NCI-H2227 treated with DMSO at 0.1 percent for 48 hours (cell line): Measurements from ENCODE around the gene GRM7.

Experiments used
- DNase-seq: peaks from one replicate; lab custom pipeline; 2025; lab: John Stamatoyannopoulos, UW

The GRM7 gene

GRCh38 chr3:7307410-7307809, 446.5 kb downstream of the GRM7 start:
- DNase-seq = no peak

- DNase-seq = no peak
These were observed 448.8 kb downstream of the GRM7 start for GRCh38 chr3:7309641-7310102.

GRCh38 chr3:7315037-7315436, 454.1 kb downstream of the GRM7 start:
- no peak for DNase-seq

- no peak for DNase-seq
These were observed 462.2 kb downstream of the GRM7 start for GRCh38 chr3:7322957-7323669.

GRCh38 chr3:7328339-7328738, 467.4 kb downstream of the GRM7 start:
- DNase-seq = no peak

- no peak for DNase-seq
These were observed 471.8 kb downstream of the GRM7 start for GRCh38 chr3:7332696-7333095.

- no peak for DNase-seq
These were observed 472.2 kb downstream of the GRM7 start for GRCh38 chr3:7333125-7333524.

- no peak for DNase-seq
These were observed 479.9 kb downstream of the GRM7 start for GRCh38 chr3:7340795-7341194.

- DNase-seq = no peak
These were observed 485.4 kb downstream of the GRM7 start for GRCh38 chr3:7346364-7346763.

GRCh38 chr3:7357101-7357500, 496.2 kb downstream of the GRM7 start:
- no peak for DNase-seq

- no peak for DNase-seq
These were observed 507.1 kb downstream of the GRM7 start for GRCh38 chr3:7367968-7368367.

- DNase-seq = no peak
These were observed 507.7 kb downstream of the GRM7 start for GRCh38 chr3:7368597-7368996.

- DNase-seq = no peak
These were observed 511.0 kb downstream of the GRM7 start for GRCh38 chr3:7371693-7372572.

GRCh38 chr3:7377103-7377502, 516.2 kb downstream of the GRM7 start:
- DNase-seq = no peak

- no peak for DNase-seq
These were observed 520.8 kb downstream of the GRM7 start for GRCh38 chr3:7381741-7382140.

- DNase-seq = no peak
These were observed 521.5 kb downstream of the GRM7 start for GRCh38 chr3:7382293-7383010.

GRCh38 chr3:7385635-7386034, 524.7 kb downstream of the GRM7 start:
- DNase-seq = no peak

- DNase-seq = no peak
These were observed 527.1 kb downstream of the GRM7 start for GRCh38 chr3:7388026-7388425.

- no peak for DNase-seq
These were observed 531.3 kb downstream of the GRM7 start for GRCh38 chr3:7392206-7392605.

GRCh38 chr3:7393944-7394605, 533.2 kb downstream of the GRM7 start:
- no peak for DNase-seq

- DNase-seq = no peak
These were observed 535.6 kb downstream of the GRM7 start for GRCh38 chr3:7396534-7396933.

- no peak for DNase-seq
These were observed 536.2 kb downstream of the GRM7 start for GRCh38 chr3:7397097-7397496.
